ENCODE results near the gene ARHGAP40.
A peak's percentile ranks its signal among the peaks of the same experiment; 100 is the strongest.

The ARHGAP40 gene

DNA sequence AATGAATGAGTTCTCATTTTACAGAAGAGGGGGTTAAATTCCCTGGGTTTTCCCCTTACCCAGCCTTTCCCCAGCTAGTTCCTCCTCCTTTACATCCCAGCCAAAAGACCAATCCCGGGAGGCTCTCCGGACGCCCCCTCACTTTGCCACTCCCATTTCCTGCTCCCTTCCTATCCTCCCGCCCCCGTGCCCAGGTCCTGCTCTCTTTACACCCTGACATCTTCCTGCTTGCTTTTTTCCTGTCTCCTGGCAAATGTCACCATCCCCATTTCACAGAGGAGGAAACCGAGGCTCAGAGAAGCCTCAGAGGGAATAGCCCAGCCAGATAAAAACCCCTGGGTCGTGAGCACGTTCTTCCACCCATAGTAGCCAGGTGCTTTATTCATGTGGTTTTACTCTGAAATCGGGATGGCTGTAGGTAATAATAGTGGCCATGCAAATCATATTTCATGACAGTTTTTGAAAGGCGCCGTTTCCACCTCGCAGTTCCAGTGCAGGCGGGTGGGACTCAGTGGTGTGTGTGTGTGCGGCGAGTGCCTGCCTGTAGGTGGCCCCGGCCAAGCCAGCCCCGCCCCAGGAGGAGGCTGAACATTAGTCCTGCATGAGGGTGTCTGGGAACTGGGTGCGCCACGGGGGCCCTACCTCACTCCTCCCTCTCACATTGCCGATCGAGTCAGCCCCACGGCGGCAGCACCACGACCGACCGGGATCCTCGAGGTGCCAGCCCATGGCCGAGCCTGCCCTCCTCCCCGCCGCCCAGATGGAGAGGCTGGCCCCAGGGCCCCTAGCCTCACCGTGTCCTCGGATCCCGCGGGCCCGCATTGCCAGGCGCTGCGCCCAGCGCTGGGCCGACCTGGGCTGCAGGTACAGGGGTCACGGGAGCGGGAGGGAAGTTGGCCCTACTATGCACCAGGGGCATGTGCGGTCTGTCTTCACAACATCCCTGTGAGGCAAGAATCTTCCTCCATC is at the start of gene ARHGAP40:
Gene ARHGAP40, plus strand, starts transcription at position 594 of the 969 bp plus-strand sequence.
- peak in 1 of 2 experiments; percentile 66 for DNase-seq (ENCODE audit: low spot score in 2 of 2)
- Histone ChIP-seq H3K27me3 (ENCODE audit: low read depth) (peaks cover 53% of the 10 kb centered on the region), H3K9me3 (no peaks in the 10 kb centered on the region), H3K4me3 (peak within 1 kb of the TSS; percentile 12; the same call in 1 of the 2 replicates), H3K4me1 (no peaks in the 10 kb centered on the region), H3K36me3 (replicated peaks) (no peaks in the 10 kb centered on the region)
- in situ Hi-C loops (cut with MboI; ENCODE audit: low sequenced_read_pairs): no loop called here

DNA sequence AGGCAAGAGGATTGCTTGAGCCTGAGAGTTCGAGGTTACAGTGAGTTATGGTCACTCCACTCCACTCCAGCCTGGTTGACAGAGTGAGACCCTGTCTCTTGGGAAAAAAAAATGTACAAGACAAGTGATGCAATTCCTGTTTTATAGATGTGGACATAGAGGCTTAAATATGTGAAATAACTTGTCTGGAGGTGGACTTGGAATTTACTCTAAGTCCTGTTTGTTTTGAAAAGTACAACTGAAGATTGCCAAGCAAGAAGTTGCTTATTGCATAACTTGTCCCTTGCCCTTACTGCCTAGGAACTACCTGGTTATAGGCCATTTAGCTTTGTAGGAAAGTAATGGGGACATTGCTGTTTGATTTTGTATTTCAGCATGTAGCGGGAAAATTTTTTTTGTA is 46.6 kb upstream of the ARHGAP40 start:
- in situ Hi-C loops (cut with MboI; ENCODE audit: low sequenced_read_pairs): no loop called here
- Histone ChIP-seq H3K36me3 (replicated peaks) (peaks cover 32% of the 10 kb centered on the region), H3K9me3 (no peaks in the 10 kb centered on the region)

DNA sequence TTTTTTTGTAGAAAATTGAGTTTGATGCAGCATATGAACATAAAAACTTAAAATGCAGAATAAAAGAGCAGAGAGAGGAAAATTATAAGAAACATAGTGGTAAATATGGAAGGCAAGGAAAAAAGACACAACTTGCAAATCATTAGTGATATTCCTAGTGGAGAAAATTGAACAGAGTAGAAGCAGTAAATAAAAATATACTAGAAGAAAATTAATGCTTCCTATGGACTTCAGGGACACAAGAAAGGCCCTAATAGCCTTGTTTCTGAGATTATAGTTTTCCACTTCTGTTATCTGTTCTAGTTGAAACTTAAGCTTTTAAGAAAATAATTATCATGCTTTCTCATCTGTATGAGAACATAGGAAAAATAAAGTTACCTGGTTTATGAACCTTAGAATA is 46.2 kb upstream of the ARHGAP40 start:
- no peaks in the 10 kb centered on the region for H3K4me1 ChIP-seq
- in situ Hi-C loops (cut with MboI; ENCODE audit: low sequenced_read_pairs): no loop called here
- H3K36me3 ChIP-seq (replicated peaks): peaks cover 32% of the 10 kb centered on the region
- no peak overlapping the region for H3K4me3 ChIP-seq
- no peaks in the 10 kb centered on the region for H3K9me3 ChIP-seq
- H3K27me3 ChIP-seq (ENCODE audit: low read depth): no peaks in the 10 kb centered on the region
- DNase-seq (ENCODE audit: low spot score in 2 of 2): no peak

More for the DNA sequence above, 46.6 kb upstream of the ARHGAP40 start:
- Histone ChIP-seq H3K27me3 (ENCODE audit: low read depth) (no peaks in the 10 kb centered on the region), H3K4me1 (no peaks in the 10 kb centered on the region), H3K4me3 (no peak overlapping the region)
- DNase-seq (ENCODE audit: low spot score in 2 of 2): no peak

DNA sequence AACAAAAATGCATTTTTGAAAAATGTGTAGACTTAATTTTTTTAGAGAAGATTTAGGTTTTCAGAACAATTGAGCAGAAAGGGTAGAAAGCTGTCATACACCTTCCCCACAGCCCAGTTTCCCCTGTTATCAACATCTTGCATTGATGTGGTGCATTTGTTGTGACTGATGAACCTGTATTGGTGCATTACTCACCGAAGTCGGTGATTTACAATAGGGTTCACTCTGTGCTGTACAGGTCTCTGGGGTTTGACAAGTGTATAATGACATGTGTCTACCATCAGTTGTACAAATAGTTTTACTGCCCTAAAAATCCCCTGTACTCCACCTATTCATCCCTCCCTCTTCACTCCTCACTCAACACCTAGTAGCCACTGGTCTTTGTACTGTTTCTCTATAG is 44.4 kb upstream of the ARHGAP40 start:
- H3K4me1 ChIP-seq: no peaks in the 10 kb centered on the region
- no peaks in the 10 kb centered on the region for H3K27me3 ChIP-seq (ENCODE audit: low read depth)
- H3K9me3 ChIP-seq: no peaks in the 10 kb centered on the region
- in situ Hi-C loops (cut with MboI; ENCODE audit: low sequenced_read_pairs): no loop called here
- DNase-seq (ENCODE audit: low spot score in 2 of 2): no peak
- no peak overlapping the region for H3K4me3 ChIP-seq
- peaks cover 22% of the 10 kb centered on the region for H3K36me3 ChIP-seq (replicated peaks)

DNA sequence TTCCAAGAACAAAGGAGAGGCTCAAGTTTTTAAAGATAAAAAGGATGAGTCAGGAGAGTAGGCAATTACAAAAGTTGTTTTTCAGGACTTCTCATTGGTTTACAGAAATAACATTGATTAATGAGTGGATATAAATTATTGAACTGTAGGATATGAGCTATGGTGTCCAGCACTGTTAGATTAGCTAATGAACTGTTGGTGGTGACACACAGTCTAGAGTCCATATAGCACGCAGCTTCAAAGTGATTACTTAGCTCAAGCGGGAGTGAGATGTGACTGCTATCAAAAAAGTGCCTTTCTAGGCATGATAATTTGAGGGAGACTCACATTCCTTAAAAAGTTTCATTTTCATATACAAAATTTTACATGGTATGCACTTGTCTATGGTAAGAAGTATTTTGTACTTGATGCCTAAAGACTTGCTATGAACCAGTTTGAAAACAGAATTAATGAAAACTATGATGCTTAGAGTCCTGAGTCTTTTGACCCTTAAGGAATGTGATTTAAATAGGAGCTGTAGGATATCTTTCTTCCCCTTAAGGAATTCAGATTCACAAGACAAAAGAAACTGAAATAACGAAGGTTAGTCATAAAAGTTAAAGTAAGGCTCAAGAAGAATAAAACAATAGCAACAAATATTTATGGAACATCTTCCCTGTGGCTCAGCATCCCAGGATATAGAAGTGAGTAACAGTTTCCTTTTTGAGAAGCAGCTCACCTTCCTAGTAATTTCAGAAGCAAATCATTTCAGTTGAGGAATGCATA is 42.8 kb upstream of the ARHGAP40 start:
- Histone ChIP-seq H3K9me3 (no peaks in the 10 kb centered on the region), H3K4me3 (no peak overlapping the region), H3K27me3 (ENCODE audit: low read depth) (no peaks in the 10 kb centered on the region), H3K36me3 (replicated peaks) (peaks cover 19% of the 10 kb centered on the region), H3K4me1 (no peaks in the 10 kb centered on the region)
- in situ Hi-C loops (cut with MboI; ENCODE audit: low sequenced_read_pairs): no loop called here
- no peak for DNase-seq (ENCODE audit: low spot score in 2 of 2)

DNA sequence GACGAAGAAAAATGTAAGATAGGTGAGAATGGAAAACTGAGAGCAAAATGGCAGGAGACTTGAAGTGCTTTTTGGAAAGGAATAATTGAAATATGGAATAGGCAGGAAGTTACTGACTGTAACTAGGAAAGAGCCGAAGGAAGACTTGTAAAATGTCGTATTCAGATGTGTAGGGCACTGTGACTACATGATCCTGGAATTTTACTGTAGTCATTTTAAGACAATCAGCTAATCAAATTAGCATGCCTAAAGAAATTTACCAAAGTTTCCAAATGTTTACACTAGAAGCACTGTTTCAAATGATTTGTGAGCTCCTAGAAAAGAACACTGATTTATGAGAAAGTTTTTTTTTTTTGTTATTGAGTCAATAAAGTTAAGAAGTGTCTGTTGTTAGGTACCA is 41.8 kb upstream of the ARHGAP40 start:
- Histone ChIP-seq H3K4me1 (no peaks in the 10 kb centered on the region), H3K27me3 (ENCODE audit: low read depth) (no peaks in the 10 kb centered on the region), H3K36me3 (replicated peaks) (peaks cover 19% of the 10 kb centered on the region), H3K4me3 (no peak overlapping the region), H3K9me3 (no peaks in the 10 kb centered on the region)
- no peak for DNase-seq (ENCODE audit: low spot score in 2 of 2)
- in situ Hi-C loops (cut with MboI; ENCODE audit: low sequenced_read_pairs): no loop called here

DNA sequence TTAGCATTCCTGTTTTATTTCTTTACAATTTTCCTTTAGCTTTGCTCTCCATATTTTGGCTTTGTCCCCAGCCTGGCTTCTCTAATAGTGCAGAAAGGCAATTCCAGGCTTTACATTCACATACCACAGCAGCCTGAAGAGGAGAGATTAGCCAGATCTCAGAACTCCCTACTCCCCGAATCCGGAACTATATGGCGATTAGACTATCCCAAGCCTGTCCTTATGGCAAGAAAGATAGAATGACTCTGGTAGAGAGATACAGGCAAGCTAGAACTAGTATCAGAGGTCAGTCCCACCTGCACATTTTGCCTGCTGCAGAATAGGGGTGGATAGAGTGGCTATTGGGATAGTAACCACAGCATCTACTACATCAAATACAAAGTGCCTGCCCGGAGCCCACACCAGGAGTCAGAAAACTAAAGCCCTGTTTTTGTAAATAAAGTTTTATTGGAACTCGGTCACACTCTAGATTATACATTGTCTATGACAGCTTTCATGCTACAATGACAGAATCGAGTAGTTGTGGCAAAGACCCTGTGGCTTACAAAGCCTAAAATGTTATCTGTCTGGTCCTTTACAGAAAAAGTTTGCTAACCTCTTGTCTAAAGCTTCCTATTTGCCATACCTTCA is 37.7 kb upstream of the ARHGAP40 start:
- no peak for DNase-seq (ENCODE audit: low spot score in 2 of 2)
- Histone ChIP-seq H3K9me3 (no peaks in the 10 kb centered on the region), H3K27me3 (ENCODE audit: low read depth) (no peaks in the 10 kb centered on the region), H3K4me3 (no peak overlapping the region), H3K36me3 (replicated peaks) (peaks cover 8% of the 10 kb centered on the region), H3K4me1 (no peaks in the 10 kb centered on the region)
- in situ Hi-C loops (cut with MboI; ENCODE audit: low sequenced_read_pairs): no loop called here

DNA sequence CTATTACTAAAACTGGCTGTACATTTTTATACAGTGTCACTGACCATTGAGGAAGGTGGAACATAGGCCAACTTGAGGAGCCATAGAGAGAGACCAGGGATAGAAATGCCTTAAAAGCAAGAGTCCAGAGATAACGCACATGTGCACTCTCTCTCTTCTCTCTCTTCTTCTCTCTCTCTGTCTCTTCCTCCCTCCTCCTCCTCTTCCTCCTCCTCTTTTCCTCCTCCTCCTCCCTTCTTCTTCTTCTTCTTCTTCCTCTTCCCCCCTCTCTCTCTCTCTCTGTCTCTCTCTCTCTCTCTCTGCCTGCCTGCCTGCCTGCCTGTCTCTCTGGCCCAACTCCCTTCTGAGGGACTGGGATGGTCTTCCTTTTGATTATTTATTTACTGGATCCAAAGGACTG is 36.9 kb upstream of the ARHGAP40 start:
- no peak for DNase-seq (ENCODE audit: low spot score in 2 of 2)
- peaks cover 9% of the 10 kb centered on the region; the same call in 1 of the 2 replicates for H3K36me3 ChIP-seq (replicated peaks)
- H3K4me1 ChIP-seq: no peaks in the 10 kb centered on the region
- in situ Hi-C loops (cut with MboI; ENCODE audit: low sequenced_read_pairs): no loop called here
- H3K9me3 ChIP-seq: no peaks in the 10 kb centered on the region
- H3K27me3 ChIP-seq (ENCODE audit: low read depth): no peaks in the 10 kb centered on the region
- H3K4me3 ChIP-seq: no peak overlapping the region

DNA sequence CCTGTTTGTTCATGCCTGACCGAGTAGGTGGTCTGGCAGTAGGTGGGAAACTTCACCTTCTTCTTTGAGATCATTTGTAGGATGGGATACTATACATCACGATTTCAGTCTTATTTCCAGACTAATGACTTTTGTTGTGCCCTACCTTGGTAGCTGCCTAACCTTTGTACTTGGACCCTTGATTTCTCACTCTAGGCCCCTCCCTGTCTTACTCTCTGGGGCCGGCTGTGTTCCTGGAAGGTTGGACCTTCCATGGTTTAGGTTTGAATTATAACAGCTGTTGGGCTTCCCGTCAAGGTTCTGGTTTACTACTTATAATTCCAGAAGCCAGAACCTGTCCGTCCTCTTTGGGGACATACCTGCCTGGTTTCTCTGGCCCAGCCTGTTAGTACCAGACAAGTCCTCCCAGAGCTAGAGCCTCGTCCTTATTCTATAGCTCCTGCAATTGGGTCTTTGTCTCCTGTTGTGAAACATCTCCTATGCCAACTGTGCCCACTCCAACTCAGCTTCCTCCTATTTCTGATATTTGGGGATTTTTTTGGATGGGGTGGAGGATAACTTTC is 35.5 kb upstream of the ARHGAP40 start:
- DNase-seq (ENCODE audit: low spot score in 2 of 2): no peak
- Histone ChIP-seq H3K4me3 (no peak overlapping the region), H3K36me3 (replicated peaks) (peaks cover 12% of the 10 kb centered on the region), H3K4me1 (no peaks in the 10 kb centered on the region), H3K27me3 (ENCODE audit: low read depth) (no peaks in the 10 kb centered on the region), H3K9me3 (no peaks in the 10 kb centered on the region)
- in situ Hi-C loops (cut with MboI; ENCODE audit: low sequenced_read_pairs): no loop called here

DNA sequence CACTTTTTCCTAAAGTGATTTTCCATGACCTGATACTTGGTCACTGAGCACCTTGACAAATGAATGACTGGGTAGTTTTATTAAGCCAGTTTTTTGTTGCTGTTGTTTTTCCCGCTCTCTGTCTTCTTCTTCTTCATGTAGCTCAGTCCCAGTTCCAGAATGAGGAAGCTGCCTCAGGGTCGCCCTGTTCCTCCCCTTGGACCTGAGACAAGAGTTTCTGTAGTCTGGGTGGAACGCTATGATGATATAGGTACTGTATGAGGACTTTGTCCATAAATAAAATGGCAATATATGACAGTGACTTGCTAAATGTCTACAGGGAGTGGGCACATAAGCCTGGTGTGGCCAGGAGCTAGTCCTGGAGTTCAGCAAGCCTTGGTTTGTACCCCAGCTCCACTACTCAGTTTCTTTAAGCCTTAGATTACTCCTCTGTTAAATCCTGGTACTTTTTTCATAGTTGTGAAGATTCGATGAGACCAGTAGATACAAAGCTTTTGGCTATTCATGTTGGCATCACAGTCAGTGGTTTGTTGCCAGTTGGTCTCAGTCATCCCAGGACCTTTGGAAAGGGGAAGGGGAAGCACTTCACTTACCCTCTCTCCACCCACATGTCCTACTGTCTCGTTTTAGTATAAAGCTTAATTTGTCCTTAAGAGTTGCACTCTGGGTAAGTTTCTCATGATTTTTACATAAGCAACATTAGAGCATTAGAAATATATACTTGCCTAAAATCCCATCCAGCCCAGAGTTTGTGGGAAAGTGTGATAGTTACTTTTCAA is 31.7 kb upstream of the ARHGAP40 start:
- in situ Hi-C loops (cut with MboI; ENCODE audit: low sequenced_read_pairs): no loop called here
- no peak for DNase-seq (ENCODE audit: low spot score in 2 of 2)
- Histone ChIP-seq H3K4me3 (no peak overlapping the region), H3K27me3 (ENCODE audit: low read depth) (no peaks in the 10 kb centered on the region), H3K4me1 (no peaks in the 10 kb centered on the region), H3K9me3 (no peaks in the 10 kb centered on the region), H3K36me3 (replicated peaks) (peaks cover 27% of the 10 kb centered on the region)

DNA sequence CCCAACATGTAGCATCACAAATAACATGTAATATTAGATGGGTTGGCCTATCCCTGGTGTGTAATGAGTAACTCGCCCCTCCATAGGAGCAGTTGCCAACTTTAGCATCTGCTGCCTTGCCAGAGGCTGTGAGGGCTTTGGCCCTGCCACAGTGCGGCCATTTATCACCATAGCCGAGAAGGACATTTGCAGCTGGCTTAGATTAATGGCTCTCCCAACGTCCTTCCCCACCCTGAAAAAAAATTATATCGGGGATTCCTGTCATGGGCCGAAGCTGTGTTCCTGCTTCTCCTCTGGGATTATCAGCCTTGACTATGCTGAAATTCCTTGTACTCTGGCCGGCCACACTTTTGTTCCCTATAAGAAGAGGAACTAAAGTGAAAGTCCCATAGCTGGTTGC is 28.2 kb upstream of the ARHGAP40 start:
- Histone ChIP-seq H3K9me3 (no peaks in the 10 kb centered on the region), H3K36me3 (replicated peaks) (peaks cover 38% of the 10 kb centered on the region), H3K27me3 (ENCODE audit: low read depth) (no peaks in the 10 kb centered on the region), H3K4me3 (no peak overlapping the region), H3K4me1 (no peaks in the 10 kb centered on the region)
- in situ Hi-C loops (cut with MboI; ENCODE audit: low sequenced_read_pairs): no loop called here
- DNase-seq (ENCODE audit: low spot score in 2 of 2): no peak

DNA sequence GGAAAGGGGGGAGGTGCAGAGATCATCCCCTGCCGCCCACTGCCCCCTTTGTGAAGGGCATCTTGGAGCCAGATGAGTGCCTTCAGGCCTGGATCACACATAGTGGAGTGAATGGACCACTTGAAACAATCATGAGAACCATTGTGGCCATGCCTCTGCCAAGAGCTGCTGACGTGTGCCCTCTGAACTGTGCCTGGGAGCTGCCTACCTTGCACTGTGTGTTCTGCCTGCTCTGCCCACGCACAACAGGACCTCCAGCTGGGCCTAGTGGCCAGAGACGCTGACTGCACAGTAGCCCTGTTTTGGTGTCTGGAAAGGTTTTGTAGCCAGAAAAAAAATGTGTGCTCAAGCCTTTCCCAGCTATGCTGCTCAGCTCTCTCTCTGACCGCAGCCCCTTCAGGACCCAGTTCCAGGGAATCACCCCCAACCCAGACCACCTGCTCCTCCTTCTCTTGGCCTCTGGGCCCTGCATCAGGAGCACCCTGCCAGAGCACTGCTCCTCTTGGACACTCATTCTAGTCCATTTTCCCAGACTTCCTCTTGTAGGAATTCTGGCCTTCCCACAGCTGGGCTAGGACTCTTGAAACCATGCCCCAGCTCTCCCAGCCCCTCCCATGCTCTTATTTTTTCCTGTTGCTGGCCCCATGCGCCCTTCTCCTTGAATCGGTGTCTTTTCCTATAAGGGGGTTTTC is 22.2 kb upstream of the ARHGAP40 start:
- Histone ChIP-seq H3K4me1 (no peaks in the 10 kb centered on the region), H3K36me3 (replicated peaks) (peaks cover 21% of the 10 kb centered on the region), H3K27me3 (ENCODE audit: low read depth) (no peaks in the 10 kb centered on the region), H3K4me3 (no peak overlapping the region), H3K9me3 (no peaks in the 10 kb centered on the region)
- no peak for DNase-seq (ENCODE audit: low spot score in 2 of 2)
- in situ Hi-C loops (cut with MboI; ENCODE audit: low sequenced_read_pairs): no loop called here
